DMS53 treated with DMSO at 0.1 percent for 48 hours (cell line): Measurements from ENCODE around the gene DNAJC24.
A peak's percentile ranks its signal among the peaks of the same experiment; 100 is the strongest.
"Not testable (repeated sequence)": the region's sequence is repeated elsewhere in the genome, so short reads cannot be mapped to it uniquely, and the experiment has no call there.

Experiments used
- DNase-seq: peaks from one replicate; lab custom pipeline; 2025; ENCODE audit not compliant: unreplicated experiment; lab: John Stamatoyannopoulos, UW

DNAJC24 gene, protein sequence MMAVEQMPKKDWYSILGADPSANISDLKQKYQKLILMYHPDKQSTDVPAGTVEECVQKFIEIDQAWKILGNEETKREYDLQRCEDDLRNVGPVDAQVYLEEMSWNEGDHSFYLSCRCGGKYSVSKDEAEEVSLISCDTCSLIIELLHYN

DNA sequence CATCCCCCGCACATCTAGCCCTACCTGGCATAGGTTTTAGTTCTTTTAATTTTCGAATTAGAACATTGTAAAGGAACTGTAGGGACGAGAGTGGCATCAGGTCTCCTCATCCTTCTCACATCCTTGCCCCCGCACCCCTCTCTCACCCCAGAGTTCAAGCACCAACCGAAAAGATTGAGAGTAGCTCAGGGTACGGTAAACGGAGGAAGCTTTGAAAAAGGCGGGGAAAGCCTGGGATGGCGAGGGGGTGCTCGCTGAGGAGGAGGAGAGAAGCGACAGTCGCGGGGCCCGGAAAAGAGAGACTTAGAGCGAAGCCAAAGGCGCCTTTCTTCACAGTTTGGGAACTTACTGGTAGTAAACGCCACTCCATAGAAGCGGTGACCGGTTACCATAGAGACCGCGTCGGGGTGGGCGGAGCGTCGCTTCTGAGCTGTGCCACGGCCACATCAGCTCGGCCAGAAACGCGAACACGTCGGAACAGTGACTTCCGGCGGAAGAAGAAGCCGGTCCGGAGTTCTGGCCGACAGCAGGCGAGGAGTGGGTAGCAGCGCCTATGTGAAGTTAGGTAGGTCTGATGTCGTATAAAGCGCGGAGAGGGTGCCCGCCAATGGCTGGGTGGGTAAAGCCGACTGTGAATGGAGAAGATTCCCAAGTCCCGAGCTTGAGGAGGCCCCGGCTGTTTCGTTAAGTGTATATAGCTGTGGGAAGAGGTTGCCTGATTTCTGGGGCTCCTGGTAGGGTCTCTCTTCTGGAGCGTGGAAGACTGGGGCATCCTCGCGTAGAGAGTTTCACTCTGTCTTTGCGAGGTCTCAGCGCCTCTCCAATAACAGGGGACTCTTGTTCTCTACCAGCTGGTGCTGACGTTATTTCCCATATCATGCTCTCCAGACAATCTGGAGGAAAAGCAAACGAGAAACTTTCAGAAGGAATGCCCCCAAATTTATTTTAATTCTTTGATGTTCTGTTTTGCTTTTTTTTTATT lies at the start of gene DNAJC24, which contains the start of gene DCDC1:
DNAJC24 (plus strand) TSS at position 513 of the 982 bp plus-strand sequence. CDS start 889 bp downstream, outside the sequence.
DCDC1 (minus strand) TSS at position 392 of the 982 bp plus-strand sequence. CDS start 41,459 bp downstream, outside the sequence.
- DNase-seq, result peak; percentile 76

DNA sequence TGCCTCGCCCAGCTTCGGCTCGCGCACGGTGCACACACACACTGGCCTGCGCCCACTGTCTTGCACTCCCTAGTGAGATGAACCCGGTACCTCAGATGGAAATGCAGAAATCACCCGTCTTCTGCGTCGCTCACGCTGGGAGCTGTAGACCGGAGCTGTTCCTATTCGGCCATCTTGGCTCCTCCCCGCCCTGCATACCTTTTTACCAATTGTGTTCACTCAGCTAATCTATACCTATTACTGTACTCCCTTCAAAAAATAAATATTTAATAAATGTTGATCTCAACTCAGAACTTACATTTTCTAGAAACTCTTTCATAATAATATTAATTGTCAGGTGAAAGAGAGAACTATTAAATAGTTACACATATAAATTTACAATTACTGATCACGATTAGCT lies 48.2 kb upstream of the DNAJC24 start:
- not testable (repeated sequence) for DNase-seq

DNA sequence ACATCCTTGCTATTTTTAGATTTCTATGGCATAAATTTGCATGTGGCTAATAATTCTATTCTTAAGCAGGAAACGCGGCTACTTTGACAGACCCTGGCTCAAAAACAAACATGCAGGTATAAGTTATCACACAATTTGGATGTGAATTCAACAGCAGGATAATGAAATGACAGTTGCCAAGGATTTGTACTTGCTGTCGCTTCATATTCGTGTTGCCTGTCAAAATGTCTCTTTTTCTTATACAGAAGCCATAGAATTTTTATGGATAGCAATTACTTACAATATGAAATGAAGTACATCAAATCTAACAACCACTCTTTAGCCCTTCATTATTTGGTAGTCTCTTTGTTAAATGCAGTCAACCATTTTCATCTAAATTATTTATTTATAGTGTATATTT lies 46.5 kb upstream of the DNAJC24 start:
- no peak for DNase-seq

DNA sequence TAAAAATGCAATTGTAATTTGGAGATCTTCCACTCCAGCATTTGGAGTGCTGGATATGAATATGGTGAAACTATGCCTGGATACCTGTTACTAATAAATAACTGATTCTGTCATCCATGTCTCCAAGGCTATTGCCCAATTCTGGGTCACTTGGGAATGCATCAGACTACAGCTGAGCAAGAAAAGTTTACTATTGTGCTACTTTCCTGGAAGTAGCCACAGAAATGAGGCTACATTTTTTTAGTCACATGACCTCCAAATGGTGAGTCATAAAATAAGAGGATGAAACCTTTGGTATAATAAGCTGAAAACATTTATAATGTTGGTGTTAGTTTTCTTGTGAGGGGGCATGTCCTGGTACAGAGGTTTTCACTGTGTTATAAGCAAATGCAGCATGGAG lies 44.5 kb upstream of the DNAJC24 start:
- no peak for DNase-seq

DNA sequence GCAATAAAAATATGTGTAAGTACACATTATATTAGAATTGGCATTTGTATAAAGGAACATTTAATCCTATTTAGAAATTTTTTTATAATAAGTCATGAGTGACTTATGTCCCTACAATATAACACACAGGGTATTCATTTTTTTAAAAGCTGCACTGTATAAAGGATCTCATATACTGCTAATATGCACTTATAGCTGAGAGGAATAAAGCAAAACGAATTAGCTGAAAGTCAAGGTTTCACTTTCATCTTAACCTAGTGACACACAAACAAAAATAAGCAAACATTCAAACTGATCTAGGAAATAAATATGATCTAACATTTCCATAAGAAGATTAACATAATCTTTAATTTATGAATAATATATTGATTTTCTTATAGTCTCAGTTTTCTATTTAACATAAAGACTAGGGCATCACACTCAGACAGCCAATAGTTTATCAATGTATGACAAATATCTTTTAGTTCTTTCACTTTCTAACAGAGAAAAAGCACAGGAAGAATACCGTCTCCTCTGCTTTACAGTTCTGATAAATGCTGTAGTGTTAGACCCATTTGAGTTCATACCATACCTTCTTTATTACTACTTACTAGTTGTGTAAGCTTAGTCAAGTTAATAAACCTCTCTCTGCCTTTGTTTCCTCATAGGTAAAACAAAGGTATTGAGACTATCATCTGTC lies 43.1 kb upstream of the DNAJC24 start:
- DNase-seq, result no peak

DNA sequence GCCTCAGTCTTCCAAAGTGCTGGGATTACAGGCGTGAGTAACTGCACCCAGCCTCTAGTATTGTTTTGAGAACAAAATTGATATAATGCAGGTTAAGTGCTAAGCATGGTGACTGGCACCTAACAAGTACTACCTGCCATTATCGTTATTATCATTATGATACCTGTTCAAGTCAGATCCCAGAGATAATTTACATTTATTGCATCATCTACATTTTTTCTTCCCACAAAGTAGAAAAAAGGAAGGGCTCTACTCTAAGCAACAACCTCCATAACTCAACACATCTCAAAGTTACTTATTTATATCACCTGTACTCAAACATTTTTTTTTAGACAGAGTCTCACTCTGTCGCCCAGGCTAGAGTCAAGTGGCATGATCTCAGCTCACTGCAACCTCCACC lies 42.2 kb upstream of the DNAJC24 start:
- DNase-seq, result no peak

DNA sequence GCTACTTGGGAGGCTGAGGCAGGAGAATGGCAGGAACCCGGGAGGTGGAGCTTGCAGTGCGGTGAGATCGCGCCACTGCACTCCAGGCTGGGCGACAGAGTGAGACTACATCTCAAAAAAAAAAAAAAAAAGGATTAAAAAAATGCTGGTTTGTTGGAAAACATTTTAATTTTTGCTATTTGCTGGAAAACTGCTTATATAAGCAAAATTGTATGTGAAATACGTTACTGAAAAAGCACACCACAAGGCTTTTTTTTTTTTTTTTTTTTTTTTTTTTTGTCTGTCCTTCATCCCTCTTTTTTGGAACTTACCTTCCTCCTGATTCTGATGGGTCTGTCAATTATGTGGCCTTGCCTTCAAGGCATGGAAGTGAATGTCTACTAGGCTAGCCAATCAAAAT lies 41.0 kb upstream of the DNAJC24 start:
- no peak for DNase-seq

DNA sequence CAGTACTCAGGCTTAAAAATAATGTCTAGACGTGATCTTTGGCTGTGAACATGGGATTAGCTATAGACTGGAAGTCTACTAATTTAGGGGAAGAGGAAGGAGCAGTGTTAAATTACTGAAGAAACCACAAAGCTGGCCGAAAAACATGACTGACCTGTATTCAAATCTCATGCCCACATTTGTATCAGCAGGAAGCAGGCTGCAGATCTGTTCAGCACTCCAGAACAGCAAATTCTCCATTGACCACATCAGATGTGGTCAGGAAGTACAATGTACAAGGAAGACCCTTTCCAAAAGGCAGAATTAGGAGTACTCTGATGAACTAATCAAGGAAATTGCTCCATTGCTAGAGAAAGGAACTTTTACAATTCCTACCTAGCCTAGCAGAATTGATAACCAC lies 31.9 kb upstream of the DNAJC24 start:
- no peak for DNase-seq

DNA sequence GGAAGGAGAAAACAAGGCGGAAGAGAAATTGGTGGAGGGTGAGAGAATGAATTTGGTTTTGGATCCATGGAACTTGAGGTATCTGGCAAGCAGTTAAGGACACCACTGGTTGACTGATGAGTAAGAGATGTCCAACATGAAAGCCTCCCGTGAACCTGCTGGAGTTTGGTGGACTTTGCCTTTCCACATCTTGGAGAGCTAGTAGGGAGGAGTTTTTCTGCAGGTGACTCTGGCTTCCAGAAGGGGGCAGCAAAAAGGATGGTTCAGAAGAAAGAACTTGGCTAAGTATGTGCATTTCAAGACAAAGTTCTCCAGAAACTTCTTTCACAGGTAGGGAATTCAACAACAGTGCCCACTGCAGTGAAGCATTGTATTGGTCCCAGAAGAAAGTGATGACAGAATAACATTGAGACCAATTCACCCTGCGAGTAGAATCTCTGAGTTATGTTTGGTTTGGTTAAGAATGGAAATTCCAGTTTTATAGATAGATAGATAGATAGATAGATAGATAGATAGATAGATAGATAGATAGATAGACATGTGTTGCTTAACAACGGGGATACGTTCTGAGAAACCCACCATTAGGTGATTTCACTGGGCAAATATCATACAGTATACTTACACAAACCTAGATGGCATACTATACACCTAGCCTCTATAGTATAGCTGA lies 28.6 kb upstream of the DNAJC24 start:
- DNase-seq, result no peak

DNA sequence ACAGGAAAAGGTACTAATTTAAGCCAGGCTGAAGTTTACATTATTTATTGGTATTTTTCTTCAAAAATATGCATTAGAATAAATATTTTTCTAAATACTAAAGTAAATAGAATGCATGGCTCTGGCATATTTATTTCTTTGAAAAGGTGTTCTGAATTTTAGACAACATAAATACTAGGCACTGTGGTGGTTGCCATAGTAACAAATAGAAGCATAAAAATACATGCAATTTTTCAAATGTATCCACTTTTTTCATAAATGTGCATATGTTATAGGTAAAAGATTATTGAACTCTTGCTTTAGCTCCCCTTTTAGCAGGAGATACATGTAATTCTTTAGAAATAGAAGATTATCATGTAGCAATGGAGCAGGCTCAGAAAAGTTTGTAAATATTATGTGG lies 18.5 kb upstream of the DNAJC24 start:
- no peak for DNase-seq

DNA sequence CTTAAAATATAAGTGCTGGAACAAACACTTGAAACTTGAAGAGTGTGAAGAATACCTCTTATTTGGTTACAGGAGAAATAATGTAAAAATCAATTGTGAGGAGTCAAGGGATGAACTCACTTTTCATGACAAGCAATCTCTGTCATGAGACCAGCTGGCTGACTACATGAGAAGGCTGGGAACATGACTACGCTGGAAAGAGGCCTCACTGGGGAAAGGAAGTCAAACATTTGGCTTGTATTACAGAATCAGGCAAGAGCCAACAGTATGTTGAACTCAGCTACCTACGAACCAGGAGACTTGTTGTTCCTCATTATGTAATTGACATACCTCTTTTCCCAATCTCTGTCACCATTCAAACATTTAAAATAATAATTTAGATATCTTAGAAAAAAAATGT lies 14.5 kb upstream of the DNAJC24 start:
- peak; percentile 18 for DNase-seq

DNA sequence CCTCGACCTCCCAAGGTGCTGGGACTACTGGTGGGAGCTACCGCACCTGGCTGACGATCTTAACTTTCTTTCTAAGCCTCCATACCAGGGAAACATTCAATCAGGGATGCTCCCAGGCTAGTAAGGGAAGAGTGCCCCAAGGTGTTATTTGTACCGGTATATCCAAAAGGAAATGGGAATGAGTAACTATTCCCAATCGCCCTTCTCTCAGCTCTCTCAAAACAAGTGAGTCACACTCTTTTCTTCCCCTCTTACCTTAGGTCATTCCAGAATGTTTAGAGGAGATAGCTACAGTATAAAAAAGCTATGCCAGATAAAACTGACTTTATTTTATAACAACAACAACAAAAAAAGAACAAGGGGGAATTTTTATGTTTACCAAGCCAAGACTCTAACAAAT lies 13.8 kb upstream of the DNAJC24 start:
- no peak for DNase-seq

DNA sequence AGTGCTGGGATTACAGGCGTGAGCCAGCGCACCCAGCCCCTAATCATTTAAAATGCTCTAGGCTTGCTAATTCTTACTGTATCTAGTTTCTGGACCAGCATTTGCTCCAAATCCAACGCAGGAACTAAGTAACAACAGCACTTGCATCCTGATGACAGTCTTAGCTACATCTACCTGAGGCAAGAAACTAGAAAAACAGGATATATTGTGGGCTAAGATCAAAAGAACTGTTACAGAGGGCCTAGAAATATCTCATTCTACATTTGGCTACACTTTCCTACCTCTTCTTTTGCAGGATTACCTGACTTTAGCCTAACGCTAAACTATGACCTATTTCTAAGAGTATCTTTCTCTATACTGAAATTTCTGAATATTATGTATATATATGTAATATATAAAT lies 7.9 kb upstream of the DNAJC24 start:
- DNase-seq, result no peak

DNA sequence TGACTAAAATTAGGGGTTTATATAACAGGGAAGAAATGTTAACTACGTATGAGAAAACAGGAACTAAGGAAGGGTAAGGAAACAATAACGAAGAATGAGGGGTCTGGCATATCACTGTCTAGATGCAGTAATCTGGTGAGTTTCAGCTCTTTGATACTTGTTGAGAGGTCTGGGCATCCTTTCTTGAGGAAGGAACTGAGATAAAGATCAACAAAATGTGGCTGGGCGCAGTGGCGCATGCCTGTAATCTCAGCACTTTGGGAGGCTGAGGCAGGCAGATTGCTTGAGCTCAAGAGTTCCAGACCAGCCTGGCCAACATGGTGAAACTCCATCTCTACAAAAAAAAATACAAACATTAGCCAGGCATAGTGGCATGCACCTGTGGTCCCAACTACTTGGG lies 2.9 kb upstream of the DNAJC24 start:
- no peak for DNase-seq

DNA sequence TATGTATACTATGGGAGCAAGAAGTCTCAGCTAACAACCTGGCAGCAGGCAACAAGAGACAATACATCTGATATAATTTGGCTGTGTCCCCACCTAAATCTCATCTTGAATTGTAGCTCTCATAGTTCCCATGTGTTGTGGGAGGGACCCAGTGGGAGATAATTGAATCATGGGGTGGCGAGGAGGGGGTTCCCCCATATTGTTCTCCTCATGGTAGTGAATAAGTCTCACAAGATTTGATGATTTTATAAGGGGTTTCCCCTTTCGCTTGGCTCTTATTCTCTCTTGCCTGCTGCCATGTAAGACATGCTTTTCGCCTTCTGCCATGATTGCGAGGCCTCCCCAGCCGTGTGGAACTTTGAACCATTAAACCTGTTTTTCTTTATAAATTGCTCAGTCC lies 6.2 kb downstream of the DNAJC24 start:
- no peak for DNase-seq

DNA sequence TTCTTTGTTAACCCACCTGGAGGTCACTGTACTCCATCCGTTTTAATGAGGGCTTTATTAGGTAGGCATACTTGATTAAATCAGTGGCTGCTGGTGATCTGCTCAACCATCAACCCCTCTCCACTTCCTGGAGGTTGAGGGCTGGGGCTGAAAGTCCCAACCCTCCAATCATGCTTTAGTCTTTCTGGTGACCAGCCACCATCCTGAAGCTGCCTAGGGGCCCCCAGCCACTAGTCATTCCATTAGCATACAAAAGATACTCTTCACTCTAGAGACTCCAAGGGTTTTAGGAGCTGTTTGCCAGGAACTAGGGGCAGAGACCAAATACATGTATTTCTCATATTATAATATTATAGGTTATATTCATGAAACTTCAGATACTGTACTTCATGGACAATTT lies 13.5 kb downstream of the DNAJC24 start:
- DNase-seq, result no peak

DNA sequence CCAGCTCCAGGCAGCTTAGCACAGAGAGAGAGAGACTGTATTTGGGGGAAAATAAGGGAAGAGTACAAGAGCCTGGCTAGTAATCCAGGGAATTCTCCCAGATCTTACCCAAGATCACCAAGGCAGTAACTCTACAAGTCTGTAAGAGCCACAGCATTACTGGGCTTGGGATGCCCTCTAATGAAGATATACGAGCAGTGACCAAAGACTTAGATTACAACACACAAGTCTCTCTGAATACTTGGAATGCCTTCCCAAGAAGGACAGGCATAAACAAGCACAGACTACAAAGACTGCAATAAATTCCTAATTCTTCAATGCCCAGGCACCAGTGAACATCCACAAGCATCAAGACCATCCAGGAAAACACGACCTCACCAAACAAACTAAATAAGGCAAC lies 17.7 kb downstream of the DNAJC24 start:
- DNase-seq, result no peak

DNA sequence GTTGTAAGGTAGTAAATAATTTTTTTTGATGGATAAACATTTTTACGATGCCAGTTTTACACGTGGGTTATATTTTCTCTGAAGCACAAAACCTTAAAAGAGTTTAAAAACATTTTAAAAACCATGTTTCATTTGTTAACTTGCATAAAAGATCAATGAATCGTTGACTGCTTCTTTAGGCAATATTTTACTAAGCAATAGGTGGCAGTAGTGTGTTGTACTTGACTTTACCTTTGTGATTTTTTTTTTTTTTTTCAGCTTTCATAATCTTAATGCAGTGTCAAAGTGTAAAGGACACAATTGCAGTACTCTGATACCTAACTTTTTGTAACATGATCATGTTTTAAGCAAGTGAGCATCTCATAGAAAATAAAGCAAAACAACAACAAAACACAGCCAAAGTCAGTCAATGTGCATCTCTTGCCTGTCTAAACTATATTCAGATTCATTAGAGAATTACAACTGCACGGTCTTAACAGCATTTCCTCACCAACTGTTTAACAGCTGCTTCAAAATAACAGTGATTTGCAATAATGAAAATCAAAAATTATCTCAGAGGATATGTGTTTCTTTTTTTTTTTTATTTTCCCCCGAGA lies 27.7 kb downstream of the DNAJC24 start:
- DNase-seq, result peak; percentile 15

DNA sequence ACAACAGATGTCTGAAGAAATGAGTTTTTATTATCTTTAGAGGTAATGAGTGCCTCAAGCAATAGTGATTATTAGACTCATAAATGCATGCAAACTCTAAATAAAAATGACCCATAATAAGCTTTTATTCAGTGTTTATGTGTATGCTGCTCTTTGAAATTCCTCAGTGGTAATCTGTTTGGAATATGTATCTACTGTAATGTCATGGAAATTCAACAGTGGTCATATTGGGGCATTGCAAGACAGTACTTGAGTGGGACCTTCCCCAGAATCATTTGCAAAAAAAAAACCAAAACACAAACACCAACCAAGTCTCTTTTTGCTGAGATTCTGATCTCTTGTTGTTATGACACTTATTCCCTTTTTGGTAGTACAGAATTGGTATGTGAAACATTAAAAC lies 35.0 kb downstream of the DNAJC24 start:
- no peak for DNase-seq

DNA sequence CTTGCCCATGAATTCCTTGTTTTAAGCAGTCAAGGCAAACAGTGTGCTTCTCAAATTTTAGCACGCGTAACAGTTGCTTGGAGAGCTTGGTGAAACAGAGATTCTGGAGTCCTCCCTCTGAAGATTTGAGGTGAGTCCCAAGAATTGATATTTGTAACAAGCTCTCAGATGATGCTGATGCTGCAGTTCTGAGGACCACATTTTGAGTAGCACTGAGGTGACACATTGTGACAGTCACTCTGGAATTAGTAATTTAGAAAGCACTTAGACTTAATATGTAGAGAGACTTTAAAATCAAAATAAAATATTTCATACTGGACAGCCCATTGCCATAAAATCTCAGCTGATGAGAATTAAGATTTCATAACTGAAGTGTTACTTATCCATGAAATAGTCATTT lies 38.5 kb downstream of the DNAJC24 start:
- no peak for DNase-seq

DNA sequence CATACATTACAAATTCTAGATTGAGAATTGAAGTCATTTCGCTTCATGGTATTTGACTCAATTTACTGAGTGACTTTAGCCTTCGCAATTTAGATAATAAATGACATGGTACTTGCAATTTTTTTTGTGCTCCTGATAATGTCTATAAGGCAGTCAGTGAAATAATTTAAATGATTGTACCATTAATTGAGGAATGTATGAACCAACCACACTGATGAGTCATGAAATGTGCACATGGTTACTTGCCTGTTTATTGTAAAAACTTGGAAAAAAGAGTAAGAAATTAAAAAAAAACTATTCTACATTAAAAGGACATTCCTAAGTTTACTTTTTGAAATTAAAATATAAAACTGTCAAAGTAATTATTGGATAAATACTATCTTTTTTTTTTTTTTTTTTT lies 43.3 kb downstream of the DNAJC24 start:
- DNase-seq, result no peak
